ENCODE results near the gene TP53. TPM values are rescaled to one million over a fixed set of nuclear protein-coding genes. Genes with fewer than 3 reads are reported as not detected.
A peak's percentile ranks its signal among the peaks of the same experiment; 100 is the strongest.

The TP53 gene
- total and polyA plus RNA-seq, 9 of the 15 experiments (the other 6 are each of a cell fraction or from before 2014, with no cell fraction given) = 2.8 to 14.0 (median 7.1) TPM

DNA sequence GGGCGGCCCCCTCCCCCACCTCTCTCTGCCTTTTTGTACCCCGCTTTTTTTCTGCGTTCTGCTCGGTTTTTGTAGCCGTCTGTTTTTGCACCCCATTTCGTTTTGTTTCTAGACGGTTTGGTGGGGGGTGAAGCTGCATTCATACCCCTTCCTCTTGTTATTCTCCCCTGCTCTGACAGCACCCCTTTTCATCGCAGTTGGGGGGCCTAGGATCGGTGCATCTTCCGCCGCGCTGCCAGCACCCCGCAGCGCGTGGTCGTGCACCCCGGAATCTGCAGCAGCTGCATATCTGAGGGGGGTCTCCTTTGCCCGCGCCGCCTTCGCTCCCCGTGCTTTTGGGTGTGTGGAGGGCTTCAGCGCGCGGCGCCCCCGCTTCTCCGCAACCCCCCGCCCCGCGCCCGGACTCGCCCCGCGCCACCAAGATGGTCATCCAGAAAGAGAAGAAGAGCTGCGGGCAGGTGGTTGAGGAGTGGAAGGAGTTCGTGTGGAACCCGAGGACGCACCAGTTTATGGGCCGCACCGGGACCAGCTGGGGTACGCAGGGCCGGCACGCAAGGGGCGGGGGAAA is 36.1 kb downstream of the TP53 start (continued):
- TF ChIP-seq ZNF444 (CRISPR knock-in tag; IDR thresholded peaks at IDR 0.05) (no peak), KDM5B (IDR thresholded peaks at IDR 0.05; ENCODE audit: insufficient replicate concordance, low read depth, low read length) (peak; percentile 6)
- TF ChIP-seq, protein P1, sequence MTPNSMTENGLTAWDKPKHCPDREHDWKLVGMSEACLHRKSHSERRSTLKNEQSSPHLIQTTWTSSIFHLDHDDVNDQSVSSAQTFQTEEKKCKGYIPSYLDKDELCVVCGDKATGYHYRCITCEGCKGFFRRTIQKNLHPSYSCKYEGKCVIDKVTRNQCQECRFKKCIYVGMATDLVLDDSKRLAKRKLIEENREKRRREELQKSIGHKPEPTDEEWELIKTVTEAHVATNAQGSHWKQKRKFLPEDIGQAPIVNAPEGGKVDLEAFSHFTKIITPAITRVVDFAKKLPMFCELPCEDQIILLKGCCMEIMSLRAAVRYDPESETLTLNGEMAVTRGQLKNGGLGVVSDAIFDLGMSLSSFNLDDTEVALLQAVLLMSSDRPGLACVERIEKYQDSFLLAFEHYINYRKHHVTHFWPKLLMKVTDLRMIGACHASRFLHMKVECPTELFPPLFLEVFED (CRISPR knock-in tag; conservative IDR thresholded peaks at IDR 0.05) = no peak
- TF ChIP-seq, protein P2, sequence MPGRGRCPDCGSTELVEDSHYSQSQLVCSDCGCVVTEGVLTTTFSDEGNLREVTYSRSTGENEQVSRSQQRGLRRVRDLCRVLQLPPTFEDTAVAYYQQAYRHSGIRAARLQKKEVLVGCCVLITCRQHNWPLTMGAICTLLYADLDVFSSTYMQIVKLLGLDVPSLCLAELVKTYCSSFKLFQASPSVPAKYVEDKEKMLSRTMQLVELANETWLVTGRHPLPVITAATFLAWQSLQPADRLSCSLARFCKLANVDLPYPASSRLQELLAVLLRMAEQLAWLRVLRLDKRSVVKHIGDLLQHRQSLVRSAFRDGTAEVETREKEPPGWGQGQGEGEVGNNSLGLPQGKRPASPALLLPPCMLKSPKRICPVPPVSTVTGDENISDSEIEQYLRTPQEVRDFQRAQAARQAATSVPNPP (IDR thresholded peaks at IDR 0.05; ENCODE audit: borderline replicate concordance, insufficient read depth, insufficient read length) = no peak

DNA sequence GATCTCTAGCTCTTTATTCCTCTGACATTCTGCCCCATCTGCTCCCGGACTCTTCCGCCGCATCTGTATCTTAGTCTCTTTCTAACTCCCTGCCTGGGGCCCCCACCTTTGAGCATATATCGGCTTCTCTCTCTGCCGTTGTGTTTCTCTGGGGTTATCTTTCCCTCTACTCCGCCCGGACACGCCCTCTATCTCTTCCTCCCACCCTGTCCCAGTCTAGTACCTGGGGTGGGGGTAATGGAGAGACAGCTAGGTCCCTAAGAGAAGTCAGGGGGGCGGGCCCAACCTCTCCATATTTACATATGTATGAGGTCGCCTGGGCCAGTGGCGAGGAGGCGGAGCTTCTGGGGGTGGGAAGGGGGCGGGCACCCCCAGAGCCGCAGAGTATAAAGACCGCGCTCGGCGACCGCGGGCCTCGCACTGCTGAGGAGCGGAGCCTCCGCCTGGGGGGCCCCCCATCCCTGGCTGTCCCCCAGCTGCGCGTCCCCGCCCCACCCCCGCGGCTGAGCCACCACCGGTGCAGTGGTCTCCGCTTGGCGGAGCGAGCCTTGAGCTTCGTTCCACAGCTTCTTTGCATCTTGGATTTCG is 36.7 kb downstream of the TP53 start, which contains the start of gene ATP1B2:
Gene ATP1B2 (plus strand): TSS at position 418 of the 588 bp plus-strand sequence. CDS start 593 bp downstream, outside the sequence.
- DNase-seq (ENCODE audit: extremely low read depth in 1 of 4, low spot score in 3 of 4) = peak; percentile 93 to 97 (median 96)
- BruUV-seq (replicated peaks) = no TSS peak
- in situ Hi-C loops (cut with MboI) = no loop called here
- no peaks in the 10 kb centered on the region for H3K9me3 ChIP-seq (replicated peaks; ENCODE audit: control insufficient read depth, insufficient read depth, low read depth, low read length)
- peak within 1 kb of the TSS; percentile 39 for H3K4me3 ChIP-seq
- FAIRE-seq = peak; percentile 94
- H2AFZ ChIP-seq (ENCODE audit: low read depth, low read length) = peak within 1 kb of the TSS; percentile 94
- peak within 1 kb of the TSS; percentile 59 to 89 for H3K9ac ChIP-seq (ENCODE audit: insufficient read depth in 1 of 2, low read depth in 2 of 2, low read length in 2 of 2)
- H3K36me3 ChIP-seq (ENCODE audit: control insufficient read depth, insufficient read depth, low read length) = no peaks in the 10 kb centered on the region
- H3K79me2 ChIP-seq (ENCODE audit: control insufficient read depth, insufficient read depth, low read length) = no peaks in the 10 kb centered on the region
- WGBS (ENCODE audit: insufficient coverage, low coverage, missing lambda C conversion rate) = 2% methylated on average over 11 of the region's 34 CpGs
- peak; percentile 96 for ATAC-seq
- H3K27me3 ChIP-seq (ENCODE audit: control insufficient read depth in 2 of 2, insufficient read depth in 2 of 2, low read length in 2 of 2) = no peaks in the 10 kb centered on the region
- no peaks in the 10 kb centered on the region for H3K9me1 ChIP-seq (ENCODE audit: control insufficient read depth, insufficient read depth, low read length)
- H3K4me2 ChIP-seq (ENCODE audit: insufficient read depth, low read length) = peak within 1 kb of the TSS; percentile 85
- H4K20me1 ChIP-seq (replicated peaks; ENCODE audit: control insufficient read depth, insufficient read depth, low read length) = no peaks in the 10 kb centered on the region; the same call in 1 of the 2 replicates
- peak within 1 kb of the TSS; percentile 67 for H3K27ac ChIP-seq (ENCODE audit: extremely low read depth, low read depth, low read length)
- peaks cover 18 to 47% of the 10 kb centered on the region in 2 experiments; a peak in 4 of 5 replicates for H3K4me1 ChIP-seq (replicated peaks in 1 of 2; ENCODE audit: control insufficient read depth in 2 of 2, insufficient read depth in 2 of 2, low read length in 2 of 2)
- intact Hi-C loops (cut with micrococcal nuclease) = no loop called here
- POLR2A ChIA-PET = interaction anchor here (0.6 to 2.9 kb wide), 16 partner anchors 9 to 436 kb away, joined by 3 to 41 read pairs (median 4); partner anchors contain the start of genes CD68, MPDU1, SHBG and TP53
- CTCF ChIA-PET (ENCODE audit: low intra/inter-chr PET ratio) = no interaction called here
- TF ChIP-seq CBFA2T2 (conservative IDR thresholded peaks at IDR 0.05) = peak; percentile 69
- 0 out of 2 replicates have a peak, but pooled peaks have one; percentile 13 for TF ChIP-seq SMARCA4 (IDR thresholded peaks at IDR 0.05)
- TF ChIP-seq, protein P3, sequence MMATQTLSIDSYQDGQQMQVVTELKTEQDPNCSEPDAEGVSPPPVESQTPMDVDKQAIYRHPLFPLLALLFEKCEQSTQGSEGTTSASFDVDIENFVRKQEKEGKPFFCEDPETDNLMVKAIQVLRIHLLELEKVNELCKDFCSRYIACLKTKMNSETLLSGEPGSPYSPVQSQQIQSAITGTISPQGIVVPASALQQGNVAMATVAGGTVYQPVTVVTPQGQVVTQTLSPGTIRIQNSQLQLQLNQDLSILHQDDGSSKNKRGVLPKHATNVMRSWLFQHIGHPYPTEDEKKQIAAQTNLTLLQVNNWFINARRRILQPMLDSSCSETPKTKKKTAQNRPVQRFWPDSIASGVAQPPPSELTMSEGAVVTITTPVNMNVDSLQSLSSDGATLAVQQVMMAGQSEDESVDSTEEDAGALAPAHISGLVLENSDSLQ (IDR thresholded peaks at IDR 0.05) = 0 out of 2 replicates have a peak, but pooled peaks have one; percentile 44
- TF ChIP-seq, protein P4, sequence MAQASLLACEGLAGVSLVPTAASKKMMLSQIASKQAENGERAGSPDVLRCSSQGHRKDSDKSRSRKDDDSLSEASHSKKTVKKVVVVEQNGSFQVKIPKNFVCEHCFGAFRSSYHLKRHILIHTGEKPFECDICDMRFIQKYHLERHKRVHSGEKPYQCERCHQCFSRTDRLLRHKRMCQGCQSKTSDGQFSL (CRISPR knock-in tag; IDR thresholded peaks at IDR 0.05) = peak; percentile 94
- TF ChIP-seq, protein P4 (tag; IDR thresholded peaks at IDR 0.05) = peak in 1 of 2 experiments; percentile 88; a peak in 2 of 4 replicates
- TF ChIP-seq MBD2 (IDR thresholded peaks at IDR 0.05; ENCODE audit: borderline replicate concordance, low read depth) = 0 out of 2 replicates have a peak, but pooled peaks have one; percentile 18
- TF ChIP-seq FOXK2 (conservative IDR thresholded peaks at IDR 0.05 in 1 of 2, IDR thresholded peaks at IDR 0.05 in 1 of 2; ENCODE audit: low read depth in 2 of 2) = peak; percentile 87 to 91
- TF ChIP-seq POLR2A (conservative IDR thresholded peaks at IDR 0.05) = peak; percentile 68
